H9 (cell line): ENCODE measurements around the gene TMEM61. TPM values are rescaled to one million over a fixed set of nuclear protein-coding genes. Genes with fewer than 3 reads are reported as not detected.

Experiments used
- DNase-seq: peaks from one replicate; pipeline ENCODE4 v3.0.0-alpha.2; 2017
- H2AFZ ChIP-seq: one replicate; pipeline ENCODE4 v1.6.1; 2013; ENCODE audit warnings: mild to moderate bottlenecking, low read length, control low read depth, moderate library complexity
- H2AK5ac ChIP-seq: 2 replicates; pipeline ENCODE4 v1.6.1; 2013; ENCODE audit warnings: low read length, control low read depth, mixed read lengths; ENCODE audit not compliant: insufficient read length
- H2BK120ac ChIP-seq: one replicate; pipeline ENCODE4 v1.6.1; 2013; ENCODE audit warnings: low read depth, mild to moderate bottlenecking, low read length, control low read depth, inconsistent platforms; ENCODE audit not compliant: poor library complexity, severe bottlenecking
- H2BK12ac ChIP-seq: 2 replicates; pipeline ENCODE4 v1.6.1; 2013; ENCODE audit warnings: low read length, control low read depth, mixed read lengths, low read depth; ENCODE audit not compliant: insufficient read length
- H2BK15ac ChIP-seq: 2 replicates; pipeline ENCODE4 v1.6.1; 2013; ENCODE audit warnings: low read depth, low read length, control low read depth
- H2BK20ac ChIP-seq: one replicate; pipeline ENCODE4 v1.6.1; 2013; ENCODE audit warnings: low read depth, mild to moderate bottlenecking, low read length, control low read depth, inconsistent platforms; ENCODE audit not compliant: poor library complexity, severe bottlenecking
- H2BK5ac ChIP-seq: 2 replicates; pipeline ENCODE4 v1.6.1; 2013; ENCODE audit warnings: low read length, control low read depth, mixed read lengths; ENCODE audit not compliant: insufficient read length
- H3K14ac ChIP-seq: 2 replicates; pipeline ENCODE4 v1.6.1; 2013; ENCODE audit warnings: low read length, control low read depth; ENCODE audit not compliant: insufficient read depth
- H3K18ac ChIP-seq: 2 replicates; pipeline ENCODE4 v1.6.1; 2013; ENCODE audit warnings: low read depth, mild to moderate bottlenecking, mixed read lengths, low read length, control low read depth; ENCODE audit not compliant: insufficient read length
- H3K23ac ChIP-seq: 2 replicates; pipeline ENCODE4 v1.6.1; 2013; ENCODE audit warnings: low read length, control low read depth, mixed read lengths, low read depth; ENCODE audit not compliant: insufficient read length
- H3K23me2 ChIP-seq: 2 replicates; pipeline ENCODE4 v1.6.1; 2013; ENCODE audit warnings: low read depth, mild to moderate bottlenecking, mixed read lengths, low read length, control low read depth; ENCODE audit not compliant: insufficient read length, poor library complexity, severe bottlenecking
- H3K27ac ChIP-seq: 2 replicates; pipeline ENCODE4 v1.5.1; 2013; ENCODE audit warnings: low read length, control low read depth, mixed read lengths, low read depth; ENCODE audit not compliant: insufficient read length
- H3K27me3 ChIP-seq: 2 replicates; pipeline ENCODE4 v1.6.1; 2013; ENCODE audit warnings: low read length, control low read depth, inconsistent platforms; ENCODE audit not compliant: insufficient read depth
- H3K4ac ChIP-seq: 2 replicates; pipeline ENCODE4 v1.6.1; 2013; ENCODE audit warnings: low read depth, mild to moderate bottlenecking, control low read depth, inconsistent platforms, low read length, moderate library complexity
- H3K4me1 ChIP-seq: 2 replicates; pipeline ENCODE4 v1.6.1; 2013; ENCODE audit warnings: low read length, control low read depth, inconsistent platforms; ENCODE audit not compliant: insufficient read depth
- H3K4me2 ChIP-seq: 2 replicates; pipeline ENCODE4 v1.6.1; 2013; ENCODE audit warnings: low read length, control low read depth, mixed read lengths; ENCODE audit not compliant: insufficient read length, insufficient read depth
- H3K56ac ChIP-seq: 2 replicates; pipeline ENCODE4 v1.6.1; 2013; ENCODE audit warnings: low read depth, mild to moderate bottlenecking, mixed read lengths, low read length, control low read depth; ENCODE audit not compliant: insufficient read length
- H3K79me1 ChIP-seq: 2 replicates; pipeline ENCODE4 v1.6.1; 2013; ENCODE audit warnings: low read depth, mild to moderate bottlenecking, moderate library complexity, low read length, control low read depth, inconsistent platforms; ENCODE audit not compliant: insufficient read depth, poor library complexity, severe bottlenecking
- H3K79me2 ChIP-seq: 2 replicates; pipeline ENCODE4 v1.6.1; 2013; ENCODE audit warnings: low read length, control low read depth, inconsistent platforms; ENCODE audit not compliant: insufficient read depth
- H3K9ac ChIP-seq: 2 replicates; pipeline ENCODE4 v1.6.1; 2013; ENCODE audit warnings: low read length, control low read depth, mixed read lengths; ENCODE audit not compliant: insufficient read length; ENCODE audit errors: extremely low read depth
- H3K9me3 ChIP-seq: one replicate; pipeline ENCODE4 v1.6.1; 2013; ENCODE audit warnings: low read depth, low read length, inconsistent platforms; ENCODE audit not compliant: control insufficient read depth
- H3T11ph ChIP-seq: one replicate; pipeline ENCODE4 v1.6.1; 2013; ENCODE audit warnings: mild to moderate bottlenecking, low read length, control low read depth, inconsistent platforms
- H4K20me1 ChIP-seq: one replicate; pipeline ENCODE4 v1.6.1; 2013; ENCODE audit not compliant: control insufficient read depth, insufficient read length, insufficient read depth
- H4K5ac ChIP-seq: 2 replicates; pipeline ENCODE4 v1.6.1; 2013; ENCODE audit warnings: low read depth, mild to moderate bottlenecking, mixed read lengths, low read length, control low read depth; ENCODE audit not compliant: insufficient read length
- H4K8ac ChIP-seq: replicated peaks from 2 replicates; pipeline ENCODE4 v1.6.1; 2013; ENCODE audit warnings: low read length, control low read depth, mixed read lengths, low read depth; ENCODE audit not compliant: insufficient read length
- H4K91ac ChIP-seq: 2 replicates; pipeline ENCODE4 v1.6.1; 2013; ENCODE audit warnings: low read depth, mild to moderate bottlenecking, moderate library complexity, mixed read lengths, low read length, control low read depth; ENCODE audit not compliant: insufficient read length
- H3K27ac Mint-ChIP-seq, 3 experiments: 2 replicates in 2 of 3; 3 replicates in 1 of 3; pipeline ENCODE4 v1.8.0; 2020 to 2021; ENCODE audit warnings: mixed read lengths in 3 of 3, mild to moderate bottlenecking in 1 of 3, moderate library complexity in 1 of 3
- H3K27me3 Mint-ChIP-seq: 2 replicates; pipeline ENCODE4 v1.8.0; 2021; ENCODE audit warnings: low read depth, mild to moderate bottlenecking, moderate library complexity, mixed read lengths
- H3K36me3 Mint-ChIP-seq, 3 experiments: 2 replicates in 2 of 3; 3 replicates in 1 of 3; pipeline ENCODE4 v1.8.0; 2020 to 2021; ENCODE audit warnings: low read depth in 3 of 3, mixed read lengths in 3 of 3; ENCODE audit not compliant: insufficient read depth in 1 of 3
- H3K4me1 Mint-ChIP-seq, 2 experiments: 2 replicates each; pipeline ENCODE4 v1.8.0; 2020; ENCODE audit warnings: mixed read lengths in 2 of 2
- H3K4me3 Mint-ChIP-seq, 2 experiments: 2 replicates in 1 of 2; 3 replicates in 1 of 2; pipeline ENCODE4 v1.8.0; 2020 to 2021; ENCODE audit warnings: mild to moderate bottlenecking in 2 of 2, mixed read lengths in 2 of 2, moderate library complexity in 1 of 2
- H3K9me3 Mint-ChIP-seq, 2 experiments: 2 replicates in 1 of 2; 3 replicates in 1 of 2; pipeline ENCODE4 v1.8.0; 2020; ENCODE audit warnings: mild to moderate bottlenecking in 2 of 2, mixed read lengths in 2 of 2, moderate library complexity in 1 of 2
- CTCF ChIP-seq: fragments of 200-600 bp; sonication (generic); conservative IDR thresholded peaks from 3 replicates; pipeline ENCODE4 v1.8.0; 2021; ENCODE audit warnings: antibody characterized with exemption, mild to moderate bottlenecking
- WGBS: extraction: QIAGEN DNeasy Blood & Tissue Kit; methylation state at CpG from one replicate; pipeline ENCODE4 v1.1.7; 2013; ENCODE audit warnings: missing lambda C conversion rate, low lambda C conversion rate, mixed read lengths; ENCODE audit not compliant: insufficient read length; ENCODE audit errors: extremely low coverage; 5-methylcytosine and 5-hydroxymethylcytosine counted together
- total RNA-seq: library from RNA; stranded (reverse); gene quantifications from 2 replicates; pipeline ENCODE4 v1.2.1, GENCODE V29; 2021

The TMEM61 gene
- total RNA-seq, 1 experiment from 2014 or later: 0.61 TPM

DNA sequence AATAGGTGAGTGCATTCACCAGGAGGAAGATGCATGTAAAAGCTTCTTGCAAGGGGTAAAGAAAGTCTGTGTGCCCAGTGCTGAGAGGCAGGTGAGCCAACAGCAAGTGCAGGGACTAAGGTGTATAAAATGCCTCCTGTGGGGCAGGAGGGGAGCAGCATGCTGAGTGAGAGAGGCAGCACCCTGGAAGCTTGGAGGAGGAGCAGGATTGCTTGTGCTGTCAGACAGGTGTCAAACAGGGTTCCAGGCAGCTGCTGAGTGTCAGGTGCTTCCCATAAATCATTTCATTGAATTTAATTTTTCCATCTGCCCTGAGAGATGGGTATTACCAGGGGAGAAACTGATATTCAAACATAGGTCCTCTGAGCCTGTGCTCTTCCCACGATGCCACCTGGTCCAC is 32.2 kb downstream of the TMEM61 start:
- no peak for TF ChIP-seq CTCF
- H3K56ac ChIP-seq: no peak overlapping the region
- no peaks in the 10 kb centered on the region for H3K27me3 ChIP-seq
- no peaks in the 10 kb centered on the region for H3K79me2 ChIP-seq
- no peak overlapping the region for H4K91ac ChIP-seq
- no peaks in the 10 kb centered on the region for H3K9me3 ChIP-seq
- H3K23me2 ChIP-seq: no peaks in the 10 kb centered on the region
- Mint-ChIP-seq H3K27ac (no peak overlapping the region), H3K27me3 (peaks cover 33% of the 10 kb centered on the region), H3K9me3 (peaks cover 10 to 15% of the 10 kb centered on the region in 2 experiments), H3K4me3 (no peak overlapping the region), H3K36me3 (peaks cover 0 to 15% (median 0%) of the 10 kb centered on the region in 3 experiments), H3K4me1 (peaks cover 15 to 18% of the 10 kb centered on the region in 2 experiments)
- H2BK15ac ChIP-seq: no peak overlapping the region
- no peak overlapping the region for H3K4ac ChIP-seq
- H2BK120ac ChIP-seq: no peak overlapping the region
- no peak overlapping the region for H2AK5ac ChIP-seq
- H3K27ac ChIP-seq: no peak overlapping the region
- H3K79me1 ChIP-seq: no peaks in the 10 kb centered on the region
- H2BK20ac ChIP-seq: no peak overlapping the region
- H2BK12ac ChIP-seq: no peak overlapping the region
- H3K14ac ChIP-seq: no peak overlapping the region; the same call in 1 of the 2 replicates
- no peak overlapping the region for H4K5ac ChIP-seq
- no CpG with 5 or more reads among the region's 1 CpG for WGBS
- no peak overlapping the region for H2AFZ ChIP-seq
- H4K20me1 ChIP-seq: no peaks in the 10 kb centered on the region
- H3K4me2 ChIP-seq: no peak overlapping the region
- H4K8ac ChIP-seq: no peak overlapping the region
- peaks cover 3% of the 10 kb centered on the region; the same call in 1 of the 2 replicates for H3K4me1 ChIP-seq
- H2BK5ac ChIP-seq: no peak overlapping the region
- no peak overlapping the region for H3K9ac ChIP-seq
- no peak overlapping the region for H3K23ac ChIP-seq
- DNase-seq: no peak
- H3K18ac ChIP-seq: no peak overlapping the region
- no peak overlapping the region for H3T11ph ChIP-seq
